Measurements from ENCODE around the gene INSM1.

GRCh38 chr20:20333866-20334265 is 34.0 kb upstream of the INSM1 start:
- TF ChIP-seq CTCF (conservative IDR thresholded peaks at IDR 0.05; ENCODE audit: low read length), result no peak
- no peak for TF ChIP-seq EZH2phosphoT487 (IDR thresholded peaks at IDR 0.05; ENCODE audit: borderline replicate concordance)

Data from Loucy (cell line).